Measurements from ENCODE around the gene MOGAT3.
A peak's percentile ranks its signal among the peaks of the same experiment; 100 is the strongest.

MOGAT3 gene

GRCh38 chr7:101159696-101160674, 40.9 kb downstream of the MOGAT3 start:
- no peak for DNase-seq

- no peak for DNase-seq
Observed at GRCh38 chr7:101156866-101157589, 43.8 kb downstream of the MOGAT3 start.

- DNase-seq, result peak; percentile 42
Observed at GRCh38 chr7:101156277-101156676, 44.6 kb downstream of the MOGAT3 start.

- no peak for DNase-seq
Observed at GRCh38 chr7:101155303-101155702, 45.5 kb downstream of the MOGAT3 start.

GRCh38 chr7:101154693-101155102, 46.1 kb downstream of the MOGAT3 start:
- DNase-seq, result no peak

GRCh38 chr7:101153969-101154692, 46.7 kb downstream of the MOGAT3 start, which contains the start of gene AP1S1:
TSS of gene AP1S1 (plus strand) at chr7:101154476. CDS start at chr7:101154515, 39 bp downstream.
- peak; percentile 97 for DNase-seq

- DNase-seq, result no peak
Observed at GRCh38 chr7:101151908-101152651, 48.8 kb downstream of the MOGAT3 start.

All from hematopoietic multipotent progenitor cell treated with erythropoietin and hydrocortisone succinate and interleukin-3 and kit ligand, for 4 days (in vitro differentiated cells).